ENCODE measurements around the gene CDH13. TPM values are rescaled to one million over a fixed set of nuclear protein-coding genes. Genes with fewer than 3 reads are reported as not detected.

CDH13 gene
- total RNA-seq, 4 donors from 2014 or later, result 12.5 to 35.9 (median 22.1) TPM

GRCh38 chr16:82891424-82891823 is 264.7 kb downstream of the CDH13 start:
- ATAC-seq (ENCODE audit: low FRiP score), result no peak
- TF ChIP-seq, protein P1, sequence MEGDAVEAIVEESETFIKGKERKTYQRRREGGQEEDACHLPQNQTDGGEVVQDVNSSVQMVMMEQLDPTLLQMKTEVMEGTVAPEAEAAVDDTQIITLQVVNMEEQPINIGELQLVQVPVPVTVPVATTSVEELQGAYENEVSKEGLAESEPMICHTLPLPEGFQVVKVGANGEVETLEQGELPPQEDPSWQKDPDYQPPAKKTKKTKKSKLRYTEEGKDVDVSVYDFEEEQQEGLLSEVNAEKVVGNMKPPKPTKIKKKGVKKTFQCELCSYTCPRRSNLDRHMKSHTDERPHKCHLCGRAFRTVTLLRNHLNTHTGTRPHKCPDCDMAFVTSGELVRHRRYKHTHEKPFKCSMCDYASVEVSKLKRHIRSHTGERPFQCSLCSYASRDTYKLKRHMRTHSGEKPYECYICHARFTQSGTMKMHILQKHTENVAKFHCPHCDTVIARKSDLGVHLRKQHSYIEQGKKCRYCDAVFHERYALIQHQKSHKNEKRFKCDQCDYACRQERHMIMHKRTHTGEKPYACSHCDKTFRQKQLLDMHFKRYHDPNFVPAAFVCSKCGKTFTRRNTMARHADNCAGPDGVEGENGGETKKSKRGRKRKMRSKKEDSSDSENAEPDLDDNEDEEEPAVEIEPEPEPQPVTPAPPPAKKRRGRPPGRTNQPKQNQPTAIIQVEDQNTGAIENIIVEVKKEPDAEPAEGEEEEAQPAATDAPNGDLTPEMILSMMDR (IDR thresholded peaks at IDR 0.05), result no peak
- DNase-seq (ENCODE audit: low spot score), result no peak

GRCh38 chr16:82891918-82892317 is 265.1 kb downstream of the CDH13 start:
- ATAC-seq (ENCODE audit: low FRiP score) (no peak), DNase-seq (ENCODE audit: low spot score) (no peak)
- TF ChIP-seq, protein P1 (IDR thresholded peaks at IDR 0.05), result no peak

DNA sequence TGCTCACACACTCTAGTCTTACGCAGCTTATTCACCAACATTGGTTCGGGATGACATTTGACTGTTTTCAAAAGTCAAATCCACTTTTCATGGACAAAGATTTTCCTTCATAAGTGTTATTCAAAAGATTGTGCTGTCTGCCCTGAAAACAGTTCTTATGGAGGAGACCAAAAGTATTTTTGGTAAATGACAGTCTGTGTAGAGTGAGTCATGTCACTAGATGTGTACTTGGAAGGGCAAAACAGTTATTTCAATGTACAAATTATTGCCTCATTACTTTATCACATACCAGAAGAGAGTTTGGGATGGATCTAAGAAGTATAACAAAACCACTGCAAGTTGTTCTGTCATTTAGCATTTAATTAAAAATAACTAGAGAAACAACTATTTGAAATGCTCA is 265.6 kb downstream of the CDH13 start:
- no peak for DNase-seq (ENCODE audit: low spot score)
- no peak for ATAC-seq (ENCODE audit: low FRiP score)
- TF ChIP-seq, protein P1 (IDR thresholded peaks at IDR 0.05), result no peak

- TF ChIP-seq, protein P1 (IDR thresholded peaks at IDR 0.05), result no peak
- no peak for ATAC-seq (ENCODE audit: low FRiP score)
- DNase-seq (ENCODE audit: low spot score), result no peak
These were observed 269.1 kb downstream of the CDH13 start for GRCh38 chr16:82895843-82896242.

GRCh38 chr16:82899006-82899405 is 272.2 kb downstream of the CDH13 start:
- DNase-seq (ENCODE audit: low spot score) (no peak), ATAC-seq (ENCODE audit: low FRiP score) (no peak)
- TF ChIP-seq, protein P1 (IDR thresholded peaks at IDR 0.05), result no peak

- ATAC-seq (ENCODE audit: low FRiP score), result no peak
- DNase-seq (ENCODE audit: low spot score), result no peak
- TF ChIP-seq, protein P1 (IDR thresholded peaks at IDR 0.05), result no peak
These were observed 273.1 kb downstream of the CDH13 start for GRCh38 chr16:82899731-82900450.

DNA sequence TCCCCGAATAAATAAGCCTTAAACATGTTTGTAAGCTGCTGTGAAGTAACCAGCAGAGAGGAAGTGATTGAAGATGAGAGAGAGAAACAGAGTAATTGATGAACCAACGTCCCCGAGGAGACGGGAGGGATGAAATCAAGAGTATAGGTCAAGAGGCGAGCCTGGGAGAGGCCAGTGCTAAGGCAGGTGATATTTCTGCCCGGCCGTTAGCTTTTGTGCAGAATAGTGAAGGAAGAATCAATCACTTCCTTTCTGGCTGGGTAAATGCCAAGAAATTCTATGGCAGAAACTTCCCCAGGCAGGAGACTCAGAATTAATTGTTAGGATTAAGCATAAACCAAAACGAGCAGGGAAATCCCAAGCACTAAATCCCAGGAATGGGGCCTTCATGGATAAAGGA is 273.8 kb downstream of the CDH13 start:
- ATAC-seq (ENCODE audit: low FRiP score) (no peak), DNase-seq (ENCODE audit: low spot score) (no peak)
- TF ChIP-seq, protein P1 (IDR thresholded peaks at IDR 0.05), result no peak
